DOHH2 (cell line): ENCODE measurements around the gene MVB12B.

Source experiments
- H3F3A ChIP-seq: fragments of 200-600 bp; sonication (generic), shearing (Covaris generic); 2 replicates; pipeline ENCODE4 v1.6.0; 2016; ENCODE audit warnings: antibody characterized with exemption, mild to moderate bottlenecking; ENCODE audit not compliant: control insufficient read depth, insufficient read depth
- H3K27ac ChIP-seq: fragments of 200-600 bp; sonication (generic); 2 replicates; pipeline ENCODE4 v1.5.1; 2014; ENCODE audit warnings: low read depth, mild to moderate bottlenecking, low read length, moderate library complexity
- H3K27me3 ChIP-seq: fragments of 200-600 bp; sonication (generic); 2 replicates; pipeline ENCODE4 v1.6.1; 2014; ENCODE audit warnings: mild to moderate bottlenecking, low read length, mixed read lengths; ENCODE audit not compliant: control insufficient read depth
- H3K36me3 ChIP-seq: fragments of 200-600 bp; sonication (generic); 2 replicates; pipeline ENCODE4 v1.6.1; 2014; ENCODE audit warnings: mild to moderate bottlenecking, low read length, moderate library complexity, mixed read lengths; ENCODE audit not compliant: control insufficient read depth
- H3K4me1 ChIP-seq: fragments of 200-600 bp; sonication (generic); 2 replicates; pipeline ENCODE4 v1.6.1; 2014; ENCODE audit warnings: mild to moderate bottlenecking, low read length, mixed read lengths; ENCODE audit not compliant: control insufficient read depth
- H3K4me2 ChIP-seq: fragments of 200-600 bp; sonication (generic); 2 replicates; pipeline ENCODE4 v1.6.0; 2014; ENCODE audit warnings: mild to moderate bottlenecking, low read length, moderate library complexity
- H3K4me3 ChIP-seq: fragments of 200-600 bp; sonication (generic); 2 replicates; pipeline ENCODE4 v1.5.1; 2014; ENCODE audit warnings: mild to moderate bottlenecking, low read length, mixed read lengths
- H3K79me2 ChIP-seq: fragments of 200-600 bp; sonication (generic); 2 replicates; pipeline ENCODE4 v1.6.1; 2014; ENCODE audit warnings: mild to moderate bottlenecking, low read length, mixed read lengths; ENCODE audit not compliant: control insufficient read depth
- H3K9me2 ChIP-seq: fragments of 200-600 bp; sonication (generic); replicated peaks from 2 replicates; pipeline ENCODE4 v1.6.1; 2014; ENCODE audit warnings: mild to moderate bottlenecking, low read length, mixed read lengths; ENCODE audit not compliant: control insufficient read depth
- H3K9me3 ChIP-seq: fragments of 200-600 bp; sonication (generic); 2 replicates; pipeline ENCODE4 v1.6.1; 2014; ENCODE audit warnings: antibody characterized with exemption, low read length, mixed read lengths; ENCODE audit not compliant: control insufficient read depth, insufficient read depth
- H4K20me1 ChIP-seq: fragments of 200-600 bp; sonication (generic); 2 replicates; pipeline ENCODE4 v1.6.0; 2014; ENCODE audit warnings: low read depth, mild to moderate bottlenecking, antibody characterized with exemption, low read length, moderate library complexity; ENCODE audit not compliant: control insufficient read depth, insufficient read depth
- EZH2phosphoT487 ChIP-seq: fragments of 200-600 bp; sonication (generic); IDR thresholded peaks from 2 replicates; pipeline ENCODE4 v1.6.1; 2017; ENCODE audit warnings: borderline replicate concordance, mild to moderate bottlenecking, antibody characterized with exemption, low read length, moderate library complexity, mixed read lengths
- TF ChIP-seq, protein P1 (sequence below): fragments of 200-600 bp; sonication (generic); IDR thresholded peaks from one replicate; pipeline ENCODE4 v1.5.1; 2014; ENCODE audit warnings: antibody characterized with exemption, mild to moderate bottlenecking, low read depth, low read length; ENCODE audit not compliant: poor library complexity, severe bottlenecking

Gene MVB12B

DNA sequence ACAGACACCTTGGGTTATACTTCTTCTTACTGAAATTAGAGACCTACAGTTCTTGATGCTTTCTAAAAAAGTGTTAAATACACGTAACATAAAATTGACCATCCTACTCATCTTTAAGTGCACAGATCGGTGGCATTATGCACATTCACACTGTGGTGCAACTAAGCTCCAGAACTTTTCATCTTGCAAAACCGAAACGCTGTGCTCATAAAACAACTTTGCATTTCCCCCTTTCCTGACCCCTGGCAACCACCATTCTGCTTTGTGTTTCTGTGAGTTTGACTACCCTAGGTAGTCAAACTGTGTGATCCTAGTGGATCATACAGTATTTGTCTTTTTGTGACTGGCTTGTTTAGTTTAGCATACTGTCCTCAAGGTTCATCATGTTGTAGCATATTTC, 3.9 kb downstream of the MVB12B start:
- H3K27me3 ChIP-seq, result peaks cover 34% of the 10 kb centered on the region
- TF ChIP-seq, protein P1, sequence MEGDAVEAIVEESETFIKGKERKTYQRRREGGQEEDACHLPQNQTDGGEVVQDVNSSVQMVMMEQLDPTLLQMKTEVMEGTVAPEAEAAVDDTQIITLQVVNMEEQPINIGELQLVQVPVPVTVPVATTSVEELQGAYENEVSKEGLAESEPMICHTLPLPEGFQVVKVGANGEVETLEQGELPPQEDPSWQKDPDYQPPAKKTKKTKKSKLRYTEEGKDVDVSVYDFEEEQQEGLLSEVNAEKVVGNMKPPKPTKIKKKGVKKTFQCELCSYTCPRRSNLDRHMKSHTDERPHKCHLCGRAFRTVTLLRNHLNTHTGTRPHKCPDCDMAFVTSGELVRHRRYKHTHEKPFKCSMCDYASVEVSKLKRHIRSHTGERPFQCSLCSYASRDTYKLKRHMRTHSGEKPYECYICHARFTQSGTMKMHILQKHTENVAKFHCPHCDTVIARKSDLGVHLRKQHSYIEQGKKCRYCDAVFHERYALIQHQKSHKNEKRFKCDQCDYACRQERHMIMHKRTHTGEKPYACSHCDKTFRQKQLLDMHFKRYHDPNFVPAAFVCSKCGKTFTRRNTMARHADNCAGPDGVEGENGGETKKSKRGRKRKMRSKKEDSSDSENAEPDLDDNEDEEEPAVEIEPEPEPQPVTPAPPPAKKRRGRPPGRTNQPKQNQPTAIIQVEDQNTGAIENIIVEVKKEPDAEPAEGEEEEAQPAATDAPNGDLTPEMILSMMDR, result no peak
- TF ChIP-seq EZH2phosphoT487, result no peak
- no peaks in the 10 kb centered on the region for H4K20me1 ChIP-seq
- no peaks in the 10 kb centered on the region for H3K9me2 ChIP-seq
- H3K4me2 ChIP-seq, result no peak overlapping the region
- H3K79me2 ChIP-seq, result no peaks in the 10 kb centered on the region
- no peak overlapping the region for H3K4me3 ChIP-seq
- peaks cover 5% of the 10 kb centered on the region; the same call in 1 of the 2 replicates for H3K9me3 ChIP-seq
- no peaks in the 10 kb centered on the region for H3F3A ChIP-seq
- no peak overlapping the region for H3K27ac ChIP-seq
- peaks cover 4% of the 10 kb centered on the region; the same call in 1 of the 2 replicates for H3K4me1 ChIP-seq
- no peaks in the 10 kb centered on the region for H3K36me3 ChIP-seq

DNA sequence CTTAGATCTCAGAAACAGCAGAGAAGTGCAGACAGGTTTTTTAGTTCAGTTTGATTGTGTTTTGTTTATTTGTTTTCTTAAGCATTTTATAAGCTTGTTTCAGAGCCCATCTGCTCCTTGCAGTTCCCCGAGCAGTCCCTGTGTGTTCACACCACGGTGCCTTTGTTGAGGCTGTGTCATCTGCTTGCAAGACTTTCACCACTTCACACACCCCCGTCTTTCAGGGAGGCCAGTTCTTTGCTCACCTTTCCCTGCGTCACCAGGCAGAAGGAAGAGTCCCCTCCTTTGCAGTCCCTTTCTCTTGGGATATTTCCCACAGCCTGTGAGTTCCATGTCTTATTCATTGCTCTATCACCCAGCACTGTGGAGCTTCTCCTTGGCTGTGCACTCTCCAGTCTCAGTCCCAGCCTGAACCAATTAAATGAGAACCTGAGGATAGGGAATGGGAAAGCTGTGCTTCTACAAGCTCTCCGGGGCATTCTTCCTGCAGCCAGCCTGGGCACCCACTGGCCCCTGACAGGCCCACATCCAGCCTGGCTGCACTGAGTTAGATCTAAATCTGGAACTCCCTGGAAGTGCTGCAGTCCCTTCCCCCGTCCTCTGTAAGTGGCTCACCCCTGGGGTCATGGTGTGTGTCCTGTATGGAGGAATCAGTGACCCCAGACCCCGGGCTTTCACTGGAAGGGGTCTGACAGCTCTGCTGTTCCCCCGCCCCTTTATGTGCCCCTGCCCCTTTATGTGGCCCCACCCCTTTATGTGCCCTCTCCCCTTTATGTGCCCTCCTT, 5.5 kb downstream of the MVB12B start:
- Histone ChIP-seq H3F3A (no peaks in the 10 kb centered on the region), H3K9me3 (no peaks in the 10 kb centered on the region), H3K4me1 (peaks cover 3% of the 10 kb centered on the region; the same call in 1 of the 2 replicates), H3K4me3 (no peak overlapping the region), H3K9me2 (no peaks in the 10 kb centered on the region), H3K27ac (no peak overlapping the region), H3K4me2 (no peak overlapping the region), H3K79me2 (no peaks in the 10 kb centered on the region), H4K20me1 (no peaks in the 10 kb centered on the region), H3K36me3 (no peaks in the 10 kb centered on the region), H3K27me3 (peaks cover 25% of the 10 kb centered on the region)
- TF ChIP-seq, protein P1, result no peak
- no peak for TF ChIP-seq EZH2phosphoT487

DNA sequence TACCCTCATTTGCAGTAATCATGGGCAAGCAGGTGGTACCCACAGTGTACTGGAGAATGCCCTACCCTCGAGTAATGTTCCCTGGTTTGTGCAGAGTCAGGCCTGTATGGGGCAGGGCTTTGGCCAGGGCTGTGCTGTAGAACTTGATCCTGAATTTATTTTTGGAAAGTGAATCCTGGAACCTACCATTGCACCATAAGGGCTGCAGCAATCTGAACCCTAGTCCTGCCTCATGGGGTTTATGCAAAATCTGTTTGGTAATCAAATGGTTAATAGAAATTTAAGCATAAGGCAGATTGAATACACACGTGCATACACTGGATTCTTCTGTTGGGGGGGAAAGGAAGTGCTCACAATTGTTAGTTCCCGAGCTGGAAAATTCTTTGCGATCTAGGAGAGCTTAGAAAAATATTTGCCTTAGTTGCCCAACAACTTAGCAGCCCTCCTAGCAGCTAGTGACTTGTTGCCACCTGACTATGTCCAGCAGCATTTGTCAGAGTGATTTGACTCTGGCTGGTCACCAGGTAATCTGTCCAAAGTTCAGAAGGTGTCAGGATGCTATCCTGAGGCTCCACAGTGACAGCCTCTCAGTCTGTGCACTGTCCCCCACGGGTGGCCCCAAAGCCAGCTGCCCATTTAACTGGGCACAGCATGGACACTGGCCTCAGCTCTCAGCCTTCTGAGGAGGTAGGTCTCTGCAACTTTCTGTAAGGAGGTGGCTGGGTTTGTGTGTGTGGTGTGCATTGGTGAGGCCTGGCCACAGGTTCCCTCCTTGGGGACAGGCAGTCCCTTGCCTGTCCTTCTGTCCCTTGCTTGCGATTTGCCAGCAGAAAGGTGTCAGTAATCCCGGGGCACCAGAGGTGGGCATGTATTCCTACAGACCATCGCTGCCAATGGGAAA, 8.3 kb downstream of the MVB12B start:
- TF ChIP-seq EZH2phosphoT487, result no peak
- TF ChIP-seq, protein P1, result no peak
- Histone ChIP-seq H4K20me1 (no peaks in the 10 kb centered on the region), H3K9me3 (no peaks in the 10 kb centered on the region), H3K79me2 (no peaks in the 10 kb centered on the region), H3K4me3 (no peak overlapping the region), H3F3A (no peaks in the 10 kb centered on the region), H3K9me2 (no peaks in the 10 kb centered on the region), H3K27me3 (peaks cover 9% of the 10 kb centered on the region; the same call in 1 of the 2 replicates), H3K27ac (no peak overlapping the region), H3K4me2 (no peak overlapping the region), H3K36me3 (no peaks in the 10 kb centered on the region), H3K4me1 (no peaks in the 10 kb centered on the region)
